Skeletal muscle satellite cell (primary cell): ENCODE results near the gene MAF.
A peak's percentile ranks its signal among the peaks of the same experiment; 100 is the strongest.

Experiments
- H3K27me3 ChIP-seq: 2 replicates; pipeline ENCODE4 v1.7.0; 2013; ENCODE audit warnings: low read length; ENCODE audit not compliant: control insufficient read depth, insufficient read depth
- H3K36me3 ChIP-seq: 2 replicates; pipeline ENCODE4 v1.7.0; 2013; ENCODE audit warnings: mild to moderate bottlenecking, control low read depth, low read length; ENCODE audit not compliant: insufficient read depth
- H3K4me1 ChIP-seq: 2 replicates; pipeline ENCODE4 v1.7.0; 2013; ENCODE audit warnings: low read length; ENCODE audit not compliant: control insufficient read depth, insufficient read depth
- H3K4me2 ChIP-seq: 2 replicates; pipeline ENCODE4 v1.7.0; 2013; ENCODE audit warnings: mild to moderate bottlenecking, low read length
- H3K4me3 ChIP-seq: 2 replicates; pipeline ENCODE4 v1.7.0; 2013; ENCODE audit warnings: low read length
- H3K9ac ChIP-seq: 2 replicates; pipeline ENCODE4 v1.7.0; 2013; ENCODE audit warnings: mild to moderate bottlenecking, low read depth, low read length, moderate library complexity
- H3K9me3 ChIP-seq: replicated peaks from 2 replicates; pipeline ENCODE4 v1.7.0; 2013; ENCODE audit warnings: mild to moderate bottlenecking, control low read depth, low read length

The MAF gene

GRCh38 chr16:79598348-79599181, 2.0 kb downstream of the MAF start:
- H3K4me3 ChIP-seq = peak overlapping the region; percentile 74
- H3K36me3 ChIP-seq = no peaks in the 10 kb centered on the region
- H3K9ac ChIP-seq = peak overlapping the region; percentile 44
- peak overlapping the region; percentile 78 for H3K4me2 ChIP-seq
- H3K9me3 ChIP-seq = no peaks in the 10 kb centered on the region
- peaks cover 7% of the 10 kb centered on the region for H3K27me3 ChIP-seq
- H3K4me1 ChIP-seq = peaks cover 21% of the 10 kb centered on the region

GRCh38 chr16:79598063-79598347, 2.5 kb downstream of the MAF start:
- H3K4me2 ChIP-seq = peak overlapping the region; percentile 78
- peaks cover 21% of the 10 kb centered on the region for H3K4me1 ChIP-seq
- no peaks in the 10 kb centered on the region for H3K9me3 ChIP-seq
- peak overlapping the region; percentile 36 for H3K9ac ChIP-seq
- peak overlapping the region; percentile 74 for H3K4me3 ChIP-seq
- no peaks in the 10 kb centered on the region for H3K36me3 ChIP-seq
- peaks cover 13% of the 10 kb centered on the region for H3K27me3 ChIP-seq

- Histone ChIP-seq H3K27me3 (peaks cover 13% of the 10 kb centered on the region), H3K36me3 (no peaks in the 10 kb centered on the region), H3K9ac (peak overlapping the region; percentile 36), H3K4me3 (peak overlapping the region; percentile 74), H3K9me3 (no peaks in the 10 kb centered on the region), H3K4me1 (peaks cover 18% of the 10 kb centered on the region), H3K4me2 (peak overlapping the region; percentile 78)
Measured at GRCh38 chr16:79597277-79598062, 3.1 kb downstream of the MAF start.

DNA sequence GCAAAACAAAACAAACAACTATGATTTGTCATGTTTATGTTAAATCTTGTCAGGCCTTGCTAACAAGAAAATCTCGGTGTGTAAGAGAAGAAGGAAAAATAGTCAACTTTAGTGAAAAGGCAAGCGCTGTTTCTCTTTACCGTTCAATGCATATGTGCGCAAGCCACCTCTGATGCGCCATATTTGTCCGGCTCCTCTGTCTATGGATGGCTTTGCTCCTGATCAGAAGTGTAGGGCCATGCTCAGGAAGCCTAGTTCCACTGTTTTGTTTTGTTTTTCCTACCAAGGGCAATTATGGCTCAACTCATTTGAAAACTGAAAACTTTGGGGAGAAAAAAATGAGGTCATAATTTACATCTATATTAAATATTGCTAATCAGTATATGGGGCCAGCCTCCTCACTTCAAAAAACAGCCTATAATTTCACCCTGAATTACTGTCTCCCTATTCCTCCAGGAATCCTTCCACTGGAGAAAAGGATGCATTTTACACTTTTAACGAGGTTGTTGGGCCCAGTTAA, 4.5 kb downstream of the MAF start:
- H3K4me2 ChIP-seq = peak overlapping the region; percentile 51
- peaks cover 11% of the 10 kb centered on the region for H3K4me1 ChIP-seq
- H3K27me3 ChIP-seq = peaks cover 21% of the 10 kb centered on the region
- no peaks in the 10 kb centered on the region for H3K36me3 ChIP-seq
- no peaks in the 10 kb centered on the region for H3K9me3 ChIP-seq
- H3K4me3 ChIP-seq = peak overlapping the region; percentile 58
- H3K9ac ChIP-seq = peak overlapping the region; percentile 52

- Histone ChIP-seq H3K4me1 (peaks cover 9% of the 10 kb centered on the region), H3K4me2 (peak overlapping the region; percentile 51), H3K9ac (peak overlapping the region; percentile 7), H3K27me3 (peaks cover 21% of the 10 kb centered on the region), H3K4me3 (no peak overlapping the region), H3K9me3 (no peaks in the 10 kb centered on the region), H3K36me3 (no peaks in the 10 kb centered on the region)
Measured at GRCh38 chr16:79595231-79595641, 5.3 kb downstream of the MAF start.

DNA sequence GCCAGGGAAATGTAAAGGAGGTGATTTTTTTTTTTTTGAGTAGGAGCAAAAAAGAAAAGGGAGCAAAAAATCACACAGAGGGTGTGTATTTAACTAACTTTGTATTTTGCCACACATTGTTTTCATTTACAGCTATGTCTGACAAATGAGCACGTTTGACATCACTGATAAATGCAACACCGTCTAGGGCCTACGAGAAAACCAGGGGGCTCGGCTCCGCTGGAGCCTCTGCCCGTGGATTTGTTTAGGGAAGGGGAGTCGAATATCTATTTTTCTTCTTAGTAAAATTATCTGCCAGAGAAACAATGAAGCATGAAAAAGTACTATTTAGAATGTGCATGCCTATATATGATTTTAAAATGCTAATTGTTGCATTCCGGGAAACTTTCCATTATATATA, 6.8 kb downstream of the MAF start:
- Histone ChIP-seq H3K4me3 (no peak overlapping the region), H3K36me3 (no peaks in the 10 kb centered on the region), H3K4me1 (peaks cover 9% of the 10 kb centered on the region), H3K27me3 (peaks cover 17% of the 10 kb centered on the region), H3K4me2 (no peak overlapping the region), H3K9me3 (no peaks in the 10 kb centered on the region), H3K9ac (peak overlapping the region; percentile 58)

GRCh38 chr16:79593074-79593531, 7.4 kb downstream of the MAF start:
- Histone ChIP-seq H3K27me3 (peaks cover 16% of the 10 kb centered on the region), H3K4me3 (peak overlapping the region; percentile 48), H3K9ac (peak overlapping the region; percentile 58), H3K9me3 (no peaks in the 10 kb centered on the region), H3K4me1 (peaks cover 9% of the 10 kb centered on the region), H3K36me3 (no peaks in the 10 kb centered on the region), H3K4me2 (peak overlapping the region; percentile 72)

GRCh38 chr16:79592186-79592585, 8.4 kb downstream of the MAF start:
- peaks cover 9% of the 10 kb centered on the region for H3K4me1 ChIP-seq
- peak overlapping the region; percentile 5 for H3K4me2 ChIP-seq
- no peaks in the 10 kb centered on the region for H3K36me3 ChIP-seq
- peaks cover 17% of the 10 kb centered on the region for H3K27me3 ChIP-seq
- H3K9me3 ChIP-seq = no peaks in the 10 kb centered on the region
- H3K9ac ChIP-seq = peak overlapping the region; percentile 58
- H3K4me3 ChIP-seq = no peak overlapping the region

DNA sequence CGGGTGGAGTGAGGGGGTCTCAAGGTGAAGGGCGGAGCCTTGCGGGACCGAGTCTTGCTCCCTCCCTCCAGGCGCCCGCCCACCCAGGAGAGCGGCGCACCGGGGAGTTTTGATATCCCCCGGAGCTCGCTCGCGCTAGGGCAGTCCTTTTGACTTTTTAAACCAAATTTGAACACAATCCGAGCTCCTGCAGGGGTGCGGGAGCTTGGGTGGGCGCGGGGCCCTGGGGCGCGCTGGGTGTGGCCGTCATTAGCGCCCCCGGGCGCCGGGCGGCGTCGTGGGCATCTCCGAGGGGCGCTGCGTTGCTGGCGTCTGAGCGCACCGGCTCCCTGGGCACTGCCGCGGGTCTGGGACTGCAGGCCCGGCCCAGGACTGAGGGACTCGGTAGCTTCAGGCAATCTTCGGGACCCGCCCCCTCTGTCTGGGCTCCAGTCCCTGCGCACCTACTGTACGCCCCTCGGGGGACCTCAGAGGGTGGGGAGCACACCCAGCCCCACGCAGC, 10.9 kb downstream of the MAF start:
- H3K27me3 ChIP-seq = peaks cover 20% of the 10 kb centered on the region
- no peak overlapping the region for H3K9ac ChIP-seq
- peak overlapping the region; percentile 31 for H3K4me3 ChIP-seq
- H3K9me3 ChIP-seq = no peaks in the 10 kb centered on the region
- H3K4me2 ChIP-seq = no peak overlapping the region
- H3K4me1 ChIP-seq = peaks cover 3% of the 10 kb centered on the region
- H3K36me3 ChIP-seq = no peaks in the 10 kb centered on the region

- Histone ChIP-seq H3K4me3 (no peak overlapping the region), H3K9me3 (no peaks in the 10 kb centered on the region), H3K36me3 (no peaks in the 10 kb centered on the region), H3K9ac (no peak overlapping the region), H3K4me2 (no peak overlapping the region), H3K4me1 (peaks cover 3% of the 10 kb centered on the region), H3K27me3 (peaks cover 20% of the 10 kb centered on the region)
Measured at GRCh38 chr16:79587897-79588296, 12.6 kb downstream of the MAF start.

DNA sequence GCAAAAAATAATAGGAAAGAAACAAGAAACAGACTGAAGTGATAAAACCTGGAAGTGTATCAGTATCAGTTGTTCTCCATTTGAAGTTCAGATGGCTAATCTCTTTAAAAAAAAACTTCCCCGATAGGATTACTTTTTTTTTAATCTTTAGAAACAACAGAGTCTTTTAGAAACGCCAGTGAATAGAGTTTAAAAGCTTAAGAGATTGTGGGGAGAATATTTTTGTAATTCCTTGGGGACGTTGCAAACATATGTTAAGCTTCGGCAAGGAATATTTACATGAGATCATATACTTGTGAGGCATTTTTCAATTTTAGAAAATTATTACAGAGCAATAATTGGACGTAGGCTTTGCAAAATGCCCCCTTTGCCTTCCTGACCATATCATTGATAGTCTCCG, 13.2 kb downstream of the MAF start:
- Histone ChIP-seq H3K4me2 (no peak overlapping the region), H3K27me3 (peaks cover 18% of the 10 kb centered on the region), H3K36me3 (no peaks in the 10 kb centered on the region), H3K9ac (no peak overlapping the region), H3K4me3 (no peak overlapping the region), H3K9me3 (no peaks in the 10 kb centered on the region), H3K4me1 (peaks cover 3% of the 10 kb centered on the region)
